IPS DF 6.9 (cell line): ENCODE data around the gene ATG16L2.
A peak's percentile ranks its signal among the peaks of the same experiment; 100 is the strongest.
"Not testable (repeated sequence)": the region's sequence is repeated elsewhere in the genome, so short reads cannot be mapped to it uniquely, and the experiment has no call there.

Experiments
- DNase-seq: peaks from one replicate; pipeline ENCODE4 v3.0.0-alpha.2; 2013; ENCODE audit warnings: low read depth, low spot score
- H3K27ac ChIP-seq: one replicate; pipeline ENCODE4 v1.5.1; 2013; ENCODE audit warnings: low read length, control low read depth
- H3K27me3 ChIP-seq: 2 replicates; pipeline ENCODE4 v1.6.1; 2013; ENCODE audit warnings: mild to moderate bottlenecking, low read length; ENCODE audit not compliant: control insufficient read depth, insufficient read depth
- H3K36me3 ChIP-seq: 2 replicates; pipeline ENCODE4 v1.6.1; 2013; ENCODE audit warnings: low read length; ENCODE audit not compliant: control insufficient read depth, insufficient read depth
- H3K4me1 ChIP-seq: 2 replicates; pipeline ENCODE4 v1.6.1; 2013; ENCODE audit warnings: low read length; ENCODE audit not compliant: control insufficient read depth, insufficient read depth
- H3K4me3 ChIP-seq: 2 replicates; pipeline ENCODE4 v1.5.1; 2013; ENCODE audit warnings: mild to moderate bottlenecking, low read length
- H3K9me3 ChIP-seq: 2 replicates; pipeline ENCODE4 v1.6.1; 2013; ENCODE audit warnings: low read length, inconsistent platforms; ENCODE audit not compliant: control insufficient read depth, insufficient read depth
- WGBS: extraction: QIAGEN DNeasy Blood & Tissue Kit; methylation state at CpG from one replicate; pipeline ENCODE4 v1.1.7; 2013; ENCODE audit warnings: mixed read lengths, missing lambda C conversion rate; ENCODE audit not compliant: insufficient read length, insufficient coverage; 5-methylcytosine and 5-hydroxymethylcytosine counted together

The ATG16L2 gene

DNA sequence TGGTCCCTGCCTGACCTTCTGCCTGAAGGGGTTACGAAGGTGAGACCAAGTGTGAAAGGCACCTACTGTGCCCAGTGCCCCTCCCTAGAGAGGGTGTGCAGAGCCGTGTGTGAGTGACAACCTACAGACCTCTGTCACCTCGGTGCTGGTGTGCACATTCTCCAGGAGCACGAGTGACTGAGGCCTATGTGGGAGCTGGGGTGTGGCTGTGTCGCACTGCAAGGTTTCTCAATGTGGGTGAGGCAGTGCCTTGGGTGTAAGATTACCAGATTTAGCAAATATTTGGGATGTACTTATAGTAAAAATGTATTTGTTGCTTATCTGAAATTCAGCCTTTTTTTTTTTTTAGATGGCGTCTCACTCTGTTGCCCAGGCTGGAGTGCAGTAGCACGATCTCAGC lies 26.0 kb upstream of the ATG16L2 start:
- Histone ChIP-seq H3K27ac (no peak overlapping the region), H3K4me3 (no peak overlapping the region), H3K36me3 (no peaks in the 10 kb centered on the region), H3K9me3 (no peaks in the 10 kb centered on the region), H3K4me1 (no peaks in the 10 kb centered on the region), H3K27me3 (no peaks in the 10 kb centered on the region)
- no CpG with 5 or more reads among the region's 7 CpGs for WGBS
- DNase-seq, result no peak

DNA sequence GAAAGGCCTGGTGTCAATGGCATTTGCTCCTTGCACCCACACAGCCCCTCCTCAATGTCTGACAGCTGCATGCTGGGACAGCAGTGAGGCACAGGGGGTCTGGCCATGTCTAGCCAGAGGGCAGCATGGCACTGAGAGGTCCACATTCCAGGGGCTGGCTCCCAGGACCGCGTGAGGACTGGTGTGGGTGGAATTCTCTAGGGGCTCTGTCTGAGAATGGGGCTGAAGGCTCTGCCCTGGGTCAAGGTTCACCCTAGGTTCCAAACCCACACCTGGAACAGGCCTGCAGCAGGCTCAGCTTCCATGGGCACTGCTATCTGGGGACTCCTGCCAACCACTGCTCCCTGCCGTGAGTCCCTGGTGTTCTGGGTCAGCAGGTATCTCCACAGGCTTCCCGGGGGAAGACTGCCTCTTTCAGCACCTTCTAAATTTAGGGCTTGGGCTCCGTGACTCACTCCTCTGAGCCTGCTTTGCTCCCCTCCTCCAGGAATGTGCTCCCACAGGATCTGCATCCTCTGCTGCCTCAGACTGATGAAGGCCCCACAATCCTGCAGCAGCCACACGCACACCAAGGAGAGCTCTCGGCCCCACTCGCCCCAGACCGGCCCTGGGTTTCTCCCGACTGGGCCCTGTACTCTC lies 24.6 kb upstream of the ATG16L2 start:
- Histone ChIP-seq H3K27ac (no peak overlapping the region), H3K4me3 (no peak overlapping the region), H3K9me3 (no peaks in the 10 kb centered on the region), H3K27me3 (no peaks in the 10 kb centered on the region), H3K4me1 (no peaks in the 10 kb centered on the region), H3K36me3 (no peaks in the 10 kb centered on the region)
- no CpG with 5 or more reads among the region's 10 CpGs for WGBS
- no peak for DNase-seq

DNA sequence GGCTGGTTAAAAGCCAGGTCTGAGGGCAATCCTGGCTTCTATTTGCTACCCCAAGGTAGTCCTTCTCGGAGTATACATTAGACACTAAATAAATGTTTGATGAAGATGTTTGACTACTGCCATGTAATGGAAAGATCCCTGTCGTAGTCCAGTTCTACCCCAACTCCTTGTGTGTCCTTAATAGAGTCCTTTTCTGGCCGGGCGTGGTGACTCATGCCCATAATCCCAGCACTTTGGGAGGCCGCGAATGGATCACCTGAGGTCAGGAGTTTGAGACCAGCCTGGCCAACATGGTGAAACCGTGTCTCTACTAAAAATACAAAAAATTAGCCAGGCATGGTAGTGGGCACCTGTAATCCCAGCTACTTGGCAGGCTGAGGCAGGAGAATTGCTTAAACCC lies 23.0 kb upstream of the ATG16L2 start:
- WGBS, result no CpG with 5 or more reads among the region's 7 CpGs
- H3K4me1 ChIP-seq, DNase-seq: not testable (repeated sequence)

DNA sequence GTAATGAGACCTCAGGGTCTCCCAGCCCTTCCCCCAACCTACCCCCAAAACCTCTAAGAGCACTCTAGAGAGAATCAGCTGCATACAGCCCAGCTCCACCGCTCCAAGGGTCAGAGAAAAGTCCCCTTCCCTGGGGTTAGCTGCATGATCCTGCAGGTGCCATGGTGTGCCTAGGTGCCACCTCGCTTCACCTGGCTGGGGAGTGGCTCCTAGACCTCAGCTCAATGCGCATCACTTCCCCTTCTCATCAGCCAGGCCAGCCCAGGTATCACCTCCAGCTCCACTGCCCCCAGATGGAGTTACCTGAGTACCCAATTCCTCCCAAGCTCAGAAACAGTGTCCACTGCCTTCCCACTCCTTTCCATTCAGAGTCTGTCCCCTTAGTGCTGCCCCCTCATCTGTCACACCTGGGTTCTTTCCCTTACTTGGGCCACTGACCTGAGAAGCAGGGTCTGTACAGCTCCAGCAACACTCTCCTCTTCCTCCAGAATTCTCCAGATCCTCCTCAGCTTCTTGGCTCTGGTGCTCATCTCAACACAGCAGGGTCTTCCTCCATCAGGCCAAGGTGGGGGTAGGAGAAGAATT lies 21.7 kb upstream of the ATG16L2 start:
- H3K4me3 ChIP-seq, result no peak overlapping the region
- H3K4me1 ChIP-seq, result no peaks in the 10 kb centered on the region
- no CpG with 5 or more reads among the region's 3 CpGs for WGBS
- no peak for DNase-seq
- no peaks in the 10 kb centered on the region for H3K9me3 ChIP-seq
- no peak overlapping the region for H3K27ac ChIP-seq
- no peaks in the 10 kb centered on the region for H3K36me3 ChIP-seq
- H3K27me3 ChIP-seq, result no peaks in the 10 kb centered on the region

More for the DNA sequence above, 23.0 kb upstream of the ATG16L2 start:
- not testable (repeated sequence) for H3K27ac ChIP-seq, H3K27me3 ChIP-seq, H3K4me3 ChIP-seq, H3K9me3 ChIP-seq, H3K36me3 ChIP-seq

DNA sequence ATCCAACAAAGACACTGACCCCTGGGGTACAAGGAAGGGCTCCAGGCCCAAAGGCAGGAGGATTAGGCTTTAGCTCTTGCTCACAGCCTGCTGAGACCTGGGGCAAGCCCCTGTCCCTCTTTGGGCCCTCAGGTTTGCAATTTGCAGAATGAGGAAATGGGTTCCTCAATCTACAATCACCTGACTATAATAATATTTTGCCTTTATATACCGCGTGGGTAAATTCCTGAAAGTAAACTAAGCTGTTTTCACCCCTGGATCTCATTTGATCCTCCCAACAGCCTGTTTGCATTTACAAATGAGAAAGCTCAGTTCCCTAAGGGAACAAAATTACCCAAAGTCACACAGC lies 21.2 kb upstream of the ATG16L2 start:
- H3K27ac ChIP-seq, result no peak overlapping the region
- no peak overlapping the region for H3K4me3 ChIP-seq
- no peaks in the 10 kb centered on the region for H3K36me3 ChIP-seq
- H3K9me3 ChIP-seq, result no peaks in the 10 kb centered on the region
- no peaks in the 10 kb centered on the region for H3K4me1 ChIP-seq
- no peaks in the 10 kb centered on the region for H3K27me3 ChIP-seq
- no peak for DNase-seq
- no CpG with 5 or more reads among the region's 2 CpGs for WGBS

DNA sequence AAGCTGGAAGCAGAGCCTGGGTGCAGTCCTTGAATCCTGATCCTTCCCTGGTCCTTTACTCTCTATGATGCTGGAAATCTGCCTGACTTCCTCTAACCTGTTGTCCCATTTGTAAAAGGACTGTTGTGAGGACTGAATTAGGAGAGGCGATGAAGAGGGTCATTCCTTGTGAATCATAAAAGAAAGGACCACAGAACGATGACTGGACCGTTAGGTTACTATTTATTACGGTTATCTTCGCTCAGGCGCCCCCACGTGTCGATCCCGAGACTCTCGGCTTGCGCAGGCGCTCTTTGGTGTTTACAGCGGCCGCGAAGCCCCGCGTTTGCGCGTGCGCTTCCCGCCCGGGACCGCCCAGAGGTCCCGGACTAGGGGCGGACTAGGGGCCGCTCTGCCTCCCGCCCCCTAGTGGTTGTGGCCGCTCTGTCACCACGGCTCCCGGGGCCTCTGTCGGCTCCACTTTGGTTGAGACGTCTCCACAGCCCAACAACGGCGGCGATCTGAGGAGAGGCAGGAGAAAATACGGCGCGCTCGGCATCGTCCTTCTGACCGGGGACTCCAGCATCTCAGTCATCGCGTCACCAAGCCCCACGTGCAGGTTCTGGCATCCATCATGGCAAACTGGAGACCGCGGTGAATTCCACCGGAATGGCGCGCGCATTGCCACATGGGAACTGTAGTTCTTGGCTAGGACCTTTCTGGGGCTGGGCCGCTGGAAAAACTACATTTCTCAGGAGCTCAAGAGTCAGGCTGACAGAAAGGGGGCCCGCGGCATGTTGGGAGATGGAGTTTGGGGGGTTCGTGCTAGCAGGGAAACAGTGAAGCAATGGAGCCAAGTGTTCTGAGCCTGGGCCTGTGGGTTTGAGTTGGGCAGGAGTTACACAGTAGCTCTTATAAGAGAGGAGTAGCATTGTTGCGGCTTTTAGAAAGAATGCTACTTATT lies 20.5 kb upstream of the ATG16L2 start, which contains the start of gene STARD10:
Gene STARD10, minus strand, starts transcription at position 623 of the 943 bp plus-strand sequence. CDS start 12,866 bp downstream, outside the sequence.
- H3K9me3 ChIP-seq, result no peaks in the 10 kb centered on the region
- H3K27me3 ChIP-seq, result no peaks in the 10 kb centered on the region
- no peak within 1 kb of the TSS for H3K27ac ChIP-seq
- DNase-seq, result peak; percentile 95
- H3K4me3 ChIP-seq, result peak within 1 kb of the TSS; percentile 61; the same call in 1 of the 2 replicates
- H3K36me3 ChIP-seq, result no peaks in the 10 kb centered on the region
- H3K4me1 ChIP-seq, result peaks cover 2% of the 10 kb centered on the region; the same call in 1 of the 2 replicates
- WGBS, result no CpG with 5 or more reads among the region's 55 CpGs

DNA sequence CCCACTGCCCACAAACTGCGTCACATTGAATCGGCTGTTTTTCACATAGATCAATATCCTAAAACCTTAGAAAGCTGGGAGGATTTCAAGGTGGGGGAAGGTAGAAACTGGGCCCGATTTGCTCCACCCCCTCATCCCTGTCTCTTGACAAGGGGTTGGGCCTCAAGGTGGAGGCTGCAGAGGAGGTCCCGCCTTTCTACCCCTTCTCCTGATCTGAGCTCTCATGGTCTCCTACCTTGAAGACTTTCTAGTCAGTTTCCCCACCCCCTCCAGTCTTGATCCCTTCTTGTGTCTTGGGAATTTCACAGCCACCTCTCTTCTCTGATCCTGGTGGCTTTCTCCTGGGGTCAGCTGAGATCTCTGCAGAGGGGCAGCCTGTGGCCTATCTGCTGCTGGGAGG lies 15.8 kb upstream of the ATG16L2 start:
- Histone ChIP-seq H3K9me3 (no peaks in the 10 kb centered on the region), H3K36me3 (no peaks in the 10 kb centered on the region), H3K27ac (no peak overlapping the region), H3K4me3 (no peak overlapping the region), H3K27me3 (no peaks in the 10 kb centered on the region), H3K4me1 (peaks cover 2% of the 10 kb centered on the region; the same call in 1 of the 2 replicates)
- no CpG with 5 or more reads among the region's 4 CpGs for WGBS
- DNase-seq, result no peak

DNA sequence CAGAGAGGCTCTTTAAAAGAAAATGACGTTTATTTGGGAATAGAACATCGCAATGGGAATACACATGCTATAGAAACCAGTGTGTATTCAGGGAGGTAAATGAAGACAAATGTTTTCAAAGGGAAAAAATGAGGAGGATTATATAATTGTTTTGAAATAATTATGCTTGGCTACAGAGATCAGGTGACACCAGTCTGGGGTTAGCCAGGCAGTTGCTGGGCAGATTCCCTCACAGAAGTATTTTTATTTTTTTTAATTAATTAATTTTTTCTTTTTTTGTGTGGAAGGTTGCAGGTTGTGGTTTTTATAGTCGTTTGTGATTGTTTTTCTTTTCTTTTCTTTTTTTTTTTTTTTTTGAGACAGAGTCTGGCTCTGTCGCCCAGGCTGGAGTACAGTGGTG lies 14.8 kb upstream of the ATG16L2 start:
- WGBS, result no CpG with 5 or more reads among the region's 4 CpGs
- H3K9me3 ChIP-seq, result no peaks in the 10 kb centered on the region

DNA sequence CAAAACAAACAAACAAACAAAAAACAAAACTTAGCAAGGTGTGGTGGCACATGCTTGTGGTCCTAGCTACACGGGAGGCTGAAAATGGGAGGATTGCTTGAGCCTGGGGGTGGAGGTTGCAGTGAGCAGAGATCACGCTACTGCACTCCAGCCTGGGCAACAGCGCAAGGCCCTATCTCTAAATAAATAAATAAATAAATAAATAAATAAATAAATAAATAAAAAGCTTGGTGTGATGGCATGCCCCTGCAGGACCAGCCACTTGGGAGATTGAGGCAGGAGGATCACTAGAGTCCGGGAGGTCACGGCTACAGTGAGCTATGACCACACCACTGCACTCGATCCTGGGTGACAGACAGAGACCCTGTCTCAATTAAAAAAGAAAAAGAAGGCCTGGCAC lies 11.4 kb upstream of the ATG16L2 start:
- Histone ChIP-seq H3K4me1 (peaks cover 2% of the 10 kb centered on the region; the same call in 1 of the 2 replicates), H3K4me3 (no peak overlapping the region), H3K9me3 (no peaks in the 10 kb centered on the region), H3K27ac (no peak overlapping the region), H3K27me3 (no peaks in the 10 kb centered on the region), H3K36me3 (no peaks in the 10 kb centered on the region)
- WGBS, result no CpG with 5 or more reads among the region's 6 CpGs
- DNase-seq, result no peak

More for the DNA sequence above, 14.8 kb upstream of the ATG16L2 start:
- no peak for DNase-seq
- no peak overlapping the region for H3K4me3 ChIP-seq
- no peaks in the 10 kb centered on the region for H3K27me3 ChIP-seq
- H3K4me1 ChIP-seq, result peaks cover 2% of the 10 kb centered on the region; the same call in 1 of the 2 replicates
- H3K36me3 ChIP-seq, result no peaks in the 10 kb centered on the region
- H3K27ac ChIP-seq, result no peak overlapping the region

DNA sequence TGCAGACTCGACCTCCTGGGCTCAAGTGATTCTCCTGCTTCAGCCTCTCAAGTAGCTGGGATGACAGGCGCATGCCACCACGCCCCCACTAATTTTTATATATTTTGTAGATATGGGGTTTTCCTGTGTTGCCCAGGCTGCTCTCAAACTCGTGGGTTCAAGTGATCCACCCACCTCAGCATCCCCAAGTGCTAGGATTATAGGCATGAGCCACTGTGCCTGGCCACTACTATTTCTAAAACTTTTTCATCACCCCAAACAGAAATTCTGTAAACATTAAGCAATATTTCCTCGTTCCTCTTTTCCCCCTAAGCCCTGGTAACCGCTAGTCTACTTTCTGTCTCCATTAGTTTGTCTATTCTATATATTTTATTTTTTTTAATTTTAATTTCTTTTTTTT lies 9.0 kb upstream of the ATG16L2 start:
- H3K4me1 ChIP-seq, result no peaks in the 10 kb centered on the region
- no peak for DNase-seq
- no peak overlapping the region for H3K27ac ChIP-seq
- no peaks in the 10 kb centered on the region for H3K36me3 ChIP-seq
- no peaks in the 10 kb centered on the region for H3K9me3 ChIP-seq
- WGBS, result no CpG with 5 or more reads among the region's 6 CpGs
- no peak overlapping the region for H3K4me3 ChIP-seq
- H3K27me3 ChIP-seq, result no peaks in the 10 kb centered on the region
